HG03108 (cell line): ENCODE results near the gene KCNA10.

ENCODE experiments used
- ATAC-seq: cut with Tn5 transposase; IDR thresholded peaks from one replicate; pipeline ENCODE4 v1.9.1; 2021; ENCODE audit warnings: moderate library complexity; ENCODE audit not compliant: unreplicated experiment

KCNA10 gene

DNA sequence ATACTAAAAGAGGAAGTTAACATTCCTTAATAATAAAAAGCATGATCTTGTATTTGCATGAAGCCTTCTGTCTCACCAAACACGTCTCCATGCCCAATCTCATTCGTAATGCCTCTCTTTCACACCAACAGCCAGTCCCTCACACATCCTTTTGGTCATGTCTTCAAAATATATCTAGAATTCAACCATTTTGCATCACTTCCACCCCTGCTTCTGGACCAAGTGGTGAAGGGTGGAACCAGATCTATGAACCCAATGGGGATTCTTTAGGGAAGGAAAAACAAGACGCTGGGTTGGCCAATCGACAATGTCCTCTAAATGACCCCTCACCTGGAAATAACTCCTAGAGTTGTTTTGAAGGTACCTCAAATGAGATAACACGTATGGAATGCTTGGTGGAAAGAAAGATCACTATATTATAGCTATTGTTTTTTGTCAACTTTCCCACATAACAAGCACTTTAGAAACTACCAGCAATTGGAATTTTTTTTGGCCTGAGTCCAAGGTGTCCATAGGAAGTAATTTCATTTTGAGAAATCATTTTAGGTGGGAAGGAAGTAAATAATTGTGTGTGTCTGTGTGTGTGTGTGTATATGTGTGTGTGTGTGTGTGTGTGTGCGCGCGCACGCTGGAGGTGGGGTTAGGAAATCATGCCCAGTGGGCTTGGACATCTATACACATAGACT lies at the start of gene KCNA10:
Gene KCNA10, minus strand, starts transcription at position 51 of the 686 bp plus-strand sequence. CDS start 388 bp downstream, outside the sequence.
- ATAC-seq = no peak

DNA sequence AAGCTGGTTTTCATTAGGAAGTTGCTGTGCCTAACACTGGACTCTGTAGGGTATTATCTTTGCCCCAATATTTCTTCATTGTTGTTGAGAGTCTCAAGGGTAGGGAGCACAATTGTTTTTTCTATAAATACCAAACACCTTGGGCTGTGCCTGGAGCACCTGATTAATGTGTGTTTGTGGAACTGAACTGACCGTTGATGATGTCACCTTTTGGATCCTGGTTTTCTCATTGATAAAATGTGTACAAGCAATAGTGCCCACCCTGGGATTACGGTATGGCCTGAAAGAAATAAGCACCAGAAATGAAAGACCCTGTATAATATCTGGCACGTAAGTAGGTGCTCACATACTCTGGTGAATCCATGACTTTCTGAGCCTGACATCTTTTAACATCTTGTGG lies 47.9 kb upstream of the KCNA10 start:
- ATAC-seq = no peak

DNA sequence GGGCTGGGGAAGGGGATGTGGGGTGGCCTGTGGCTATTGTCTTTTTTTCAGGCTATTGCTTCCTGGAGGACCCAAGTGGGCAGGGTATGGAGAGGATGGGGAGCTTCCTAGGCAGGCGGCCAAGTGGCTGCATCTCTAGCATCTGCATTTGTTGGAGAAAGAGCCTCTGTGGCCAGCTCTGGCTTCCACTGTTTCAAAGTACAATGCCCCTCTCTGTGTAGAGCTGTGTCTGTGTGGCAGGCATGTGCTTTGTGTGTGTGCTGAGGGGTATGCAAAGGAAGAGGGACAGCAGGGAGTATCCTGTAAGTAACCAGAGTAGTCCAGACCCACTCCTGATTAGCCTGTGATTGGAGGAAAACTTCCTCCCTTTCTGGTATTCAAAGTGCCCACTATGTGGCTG lies 46.6 kb upstream of the KCNA10 start:
- no peak for ATAC-seq

DNA sequence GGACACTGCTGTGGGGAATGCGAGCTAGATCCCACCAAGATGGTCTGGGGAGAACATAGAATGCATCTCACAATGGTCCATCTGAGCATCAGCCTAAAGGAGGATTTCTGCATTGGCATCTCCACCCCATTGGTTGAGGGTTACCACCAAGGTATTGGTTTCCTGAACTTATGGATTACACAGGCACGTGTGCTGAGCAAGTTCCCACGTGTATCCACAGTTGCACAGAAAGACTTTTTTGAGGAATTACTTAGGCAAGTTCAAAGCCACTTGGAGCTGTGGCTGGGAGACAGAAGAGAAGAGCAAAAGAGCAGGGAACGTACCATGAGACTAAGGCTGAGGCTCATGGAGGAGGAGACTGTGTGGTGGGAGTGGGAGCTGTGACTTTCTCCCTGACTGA lies 44.1 kb upstream of the KCNA10 start:
- ATAC-seq = no peak

DNA sequence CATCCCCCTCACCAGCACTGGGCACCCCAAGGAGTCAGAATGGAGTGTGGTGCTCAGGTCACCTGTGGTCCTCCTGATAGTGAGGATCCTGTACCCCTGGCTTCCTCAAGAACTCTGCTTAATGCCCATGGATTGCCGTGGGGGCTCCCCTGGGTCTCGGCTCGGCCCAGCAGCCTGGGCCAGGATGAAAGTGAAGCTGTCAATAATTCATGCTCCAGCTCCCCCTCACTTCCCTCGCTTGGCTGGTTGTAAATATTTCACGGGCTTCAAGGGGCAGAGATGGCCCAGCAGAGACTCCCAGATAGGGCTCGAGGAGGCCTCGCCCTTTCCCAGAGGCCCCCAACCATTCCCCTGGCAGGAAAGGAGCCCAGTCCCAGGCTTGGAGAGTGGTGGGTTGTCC lies 42.6 kb upstream of the KCNA10 start:
- ATAC-seq = no peak

DNA sequence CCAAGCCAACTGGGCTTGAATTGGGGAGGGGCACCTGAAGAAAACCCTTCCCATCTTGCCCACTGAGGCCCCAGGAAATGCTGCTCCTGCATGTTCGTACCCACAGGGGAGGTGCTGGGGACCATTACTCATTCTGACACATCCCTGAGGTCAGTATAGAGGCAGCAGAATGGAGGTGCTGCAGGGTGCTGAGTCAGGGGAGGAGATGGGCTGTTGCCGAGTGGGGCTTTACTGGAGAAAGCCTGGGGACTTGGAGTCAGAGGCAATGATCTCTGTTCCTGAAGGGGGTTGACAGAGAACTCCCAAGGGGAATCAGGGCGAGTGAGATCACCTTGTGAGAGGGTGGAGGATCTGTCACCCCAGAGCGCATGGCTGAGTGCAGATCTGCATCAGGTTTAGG lies 40.2 kb upstream of the KCNA10 start:
- no peak for ATAC-seq

DNA sequence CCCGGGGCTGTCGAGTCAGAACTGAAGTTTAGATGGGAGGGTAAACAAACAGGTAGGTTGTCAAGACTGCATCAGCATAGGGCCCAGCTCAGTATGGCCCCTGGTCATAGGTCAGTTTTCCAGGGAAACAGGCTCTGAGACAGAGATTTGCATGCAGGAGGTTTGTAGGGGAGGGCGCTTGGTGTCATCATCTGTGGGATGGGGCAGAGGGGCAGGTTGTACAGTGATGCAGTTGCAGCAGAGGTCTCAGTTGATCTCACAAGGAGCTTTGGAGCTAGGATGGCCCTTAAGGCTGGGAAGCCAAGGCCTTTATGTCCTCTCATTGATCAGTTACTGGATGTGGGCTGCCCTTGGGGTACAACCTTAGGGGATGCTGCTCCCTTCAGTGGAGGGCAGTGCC lies 38.5 kb upstream of the KCNA10 start:
- ATAC-seq = no peak

DNA sequence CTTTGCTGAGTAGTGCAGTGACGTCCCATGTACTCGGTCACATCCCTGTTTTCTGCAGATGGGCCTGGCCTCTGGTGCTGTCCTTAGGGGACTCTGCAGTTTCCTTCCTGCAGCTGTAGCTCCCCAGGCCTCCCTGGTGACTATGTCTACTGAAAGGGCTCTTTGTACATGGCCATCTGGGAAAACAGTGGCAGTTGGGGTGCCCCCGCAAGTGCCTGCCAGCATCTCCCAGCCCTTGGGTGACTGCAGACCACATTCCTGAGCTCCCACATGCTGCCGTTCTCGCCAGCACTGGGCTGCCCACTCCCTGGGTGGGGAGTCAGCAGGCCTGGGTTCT lies 37.5 kb upstream of the KCNA10 start:
- ATAC-seq = no peak

DNA sequence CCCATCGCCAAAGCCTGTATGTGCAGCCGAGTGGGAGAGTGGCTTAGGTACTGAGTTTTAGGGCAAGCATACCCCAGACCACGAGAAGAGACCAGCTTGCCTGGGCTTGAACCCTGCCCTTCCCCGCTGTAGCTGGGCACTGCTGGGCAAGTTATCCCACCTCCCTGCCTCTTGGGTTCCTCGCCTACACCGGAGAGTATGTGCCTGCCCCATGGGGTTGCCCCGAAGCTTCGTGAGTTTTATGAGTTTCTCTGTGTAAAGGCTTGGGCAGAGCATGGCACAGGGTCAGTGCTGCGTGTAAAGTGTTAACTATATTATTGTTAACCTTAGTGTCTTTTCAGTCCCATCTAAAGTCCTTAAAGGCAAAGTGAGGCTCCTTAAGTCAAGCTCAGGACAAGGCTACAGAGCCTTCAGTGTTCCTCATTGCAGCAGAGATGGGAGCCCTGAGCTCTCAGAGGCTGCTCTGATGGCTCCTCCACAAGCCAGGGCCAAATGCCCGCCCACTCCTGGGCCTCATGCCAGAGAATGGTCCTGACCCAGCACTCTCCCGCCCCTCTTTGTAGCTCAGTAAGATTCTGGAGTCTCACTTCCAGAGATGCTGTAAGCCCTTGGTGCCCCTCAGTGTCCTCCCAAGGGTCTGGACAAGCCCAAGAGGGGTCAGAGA lies 37.0 kb upstream of the KCNA10 start:
- ATAC-seq = no peak

DNA sequence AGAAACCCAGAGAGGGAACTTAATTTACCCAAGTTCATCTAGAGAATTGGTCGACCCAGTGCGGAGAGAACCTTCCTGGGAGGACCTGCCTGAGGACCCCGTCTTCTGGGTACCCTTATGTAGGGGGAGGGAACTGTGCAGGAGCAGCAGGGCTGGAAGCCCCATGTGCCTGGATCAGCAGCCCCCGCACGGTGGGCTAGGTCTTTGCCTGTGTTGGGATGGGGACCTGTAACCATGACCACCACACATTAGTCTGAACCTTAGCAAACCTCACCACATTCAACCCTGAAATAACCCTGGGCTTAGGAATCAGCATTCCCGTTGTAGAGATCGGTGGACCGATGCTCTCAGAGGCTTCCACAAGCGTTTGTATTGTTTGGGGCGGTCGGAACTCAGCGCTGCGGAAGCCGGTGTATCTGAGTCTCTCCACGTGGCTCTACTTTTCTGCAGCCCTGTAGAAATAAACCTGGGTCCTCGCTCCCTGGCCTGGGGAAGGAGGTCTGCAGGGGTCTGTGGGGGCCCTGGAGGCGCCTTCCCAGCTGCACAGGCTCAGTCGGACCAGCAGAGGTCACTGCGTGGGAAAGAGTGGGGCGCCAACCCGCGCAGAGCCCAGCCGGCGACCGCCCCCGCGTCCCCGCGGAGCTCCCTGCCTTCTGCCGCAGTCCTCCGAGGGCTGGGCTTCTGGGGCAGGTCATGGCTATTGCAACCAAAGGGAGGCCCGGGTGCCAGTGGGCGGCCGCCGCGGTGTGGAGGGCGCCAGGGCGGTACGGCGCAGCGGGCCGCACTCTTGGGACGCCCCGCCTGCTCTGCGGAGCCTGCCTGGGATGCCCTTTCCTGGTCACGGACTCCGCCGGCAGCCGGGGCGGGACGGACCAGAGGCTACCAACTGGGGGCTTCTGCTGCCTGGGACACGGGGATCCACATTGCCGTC lies 36.2 kb upstream of the KCNA10 start:
- ATAC-seq = no peak

DNA sequence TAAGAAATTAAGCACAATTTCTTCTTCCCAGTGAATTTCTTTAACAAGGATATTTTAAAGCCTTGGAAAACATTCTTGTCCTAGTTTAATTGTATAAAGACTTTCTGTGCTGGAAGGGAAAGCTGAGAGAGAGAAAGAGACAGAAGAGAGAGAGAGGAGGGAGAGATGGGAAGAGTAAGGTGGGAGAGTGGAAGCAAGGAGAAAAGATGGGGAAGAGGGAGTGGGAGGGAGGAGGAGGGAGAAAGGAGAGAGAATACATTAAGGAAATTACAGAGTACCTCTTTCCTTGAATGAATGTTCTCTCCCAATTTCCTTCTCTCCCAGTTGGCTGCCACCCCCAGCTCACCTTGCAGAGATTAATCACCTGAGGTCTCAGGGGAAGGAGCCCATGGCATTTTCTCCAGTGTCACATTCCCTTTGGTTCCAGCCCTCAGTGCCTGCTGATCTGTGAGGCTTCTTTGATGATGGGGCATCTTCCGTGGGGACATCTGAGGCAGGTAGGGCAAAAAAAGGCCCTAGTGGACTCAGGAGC lies 32.4 kb upstream of the KCNA10 start:
- no peak for ATAC-seq

DNA sequence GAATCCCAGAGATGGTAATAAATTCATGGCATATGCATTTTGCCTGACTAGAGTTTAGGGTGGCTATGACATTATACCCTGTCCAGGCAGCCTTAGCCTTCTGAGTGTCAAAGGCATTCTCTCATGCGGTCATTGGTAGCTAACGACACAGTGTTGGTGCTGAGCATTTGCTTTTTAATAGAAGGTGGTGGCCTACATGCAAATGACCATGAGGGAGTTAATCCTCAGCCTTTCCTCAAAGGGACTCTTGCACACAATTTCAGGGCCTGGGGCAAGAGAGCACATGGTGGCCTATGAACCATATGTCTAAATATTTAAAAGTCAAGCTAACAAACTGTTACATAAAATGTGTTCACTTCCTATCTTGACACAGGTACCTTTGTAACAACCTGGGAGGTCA lies 30.9 kb upstream of the KCNA10 start:
- no peak for ATAC-seq

DNA sequence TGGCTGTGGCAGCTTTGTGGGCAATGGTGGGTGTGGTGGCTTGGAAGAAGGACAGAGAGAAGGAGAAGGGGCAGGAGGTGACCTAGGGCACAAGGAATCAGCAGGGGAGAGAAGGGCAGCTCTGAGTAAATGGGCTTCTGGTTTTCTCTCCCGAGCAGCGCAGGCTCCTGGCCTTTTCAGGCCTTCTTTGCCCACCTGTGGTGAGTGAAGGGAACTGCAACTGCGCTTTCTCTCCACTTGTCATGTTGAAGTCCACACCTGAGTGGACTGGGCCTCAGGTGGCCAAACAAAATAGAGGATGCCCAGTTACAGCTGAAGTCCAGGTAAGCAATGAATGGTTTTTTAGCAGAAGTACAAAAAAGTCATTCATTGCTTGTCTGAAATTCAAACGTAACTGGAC lies 29.4 kb upstream of the KCNA10 start:
- ATAC-seq = no peak

DNA sequence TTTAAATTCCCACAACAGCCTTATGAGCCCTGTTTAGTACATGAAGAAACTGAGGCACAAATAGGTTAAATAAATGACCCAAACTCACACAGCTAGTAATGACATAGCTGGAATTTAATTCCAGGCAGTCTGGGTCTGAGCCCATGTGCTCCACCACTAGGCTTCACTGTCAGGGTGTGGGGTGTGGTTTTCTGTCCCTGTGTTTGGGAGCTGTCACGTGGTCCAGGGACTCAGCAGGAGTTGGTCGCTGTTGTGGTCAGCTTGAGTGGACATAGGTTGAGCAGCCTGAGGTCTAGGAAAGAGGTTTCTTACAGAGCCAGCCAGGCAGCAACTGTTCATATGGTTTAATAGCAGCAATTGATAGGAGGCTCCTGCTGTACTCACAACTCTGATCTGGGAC lies 28.0 kb upstream of the KCNA10 start:
- no peak for ATAC-seq

DNA sequence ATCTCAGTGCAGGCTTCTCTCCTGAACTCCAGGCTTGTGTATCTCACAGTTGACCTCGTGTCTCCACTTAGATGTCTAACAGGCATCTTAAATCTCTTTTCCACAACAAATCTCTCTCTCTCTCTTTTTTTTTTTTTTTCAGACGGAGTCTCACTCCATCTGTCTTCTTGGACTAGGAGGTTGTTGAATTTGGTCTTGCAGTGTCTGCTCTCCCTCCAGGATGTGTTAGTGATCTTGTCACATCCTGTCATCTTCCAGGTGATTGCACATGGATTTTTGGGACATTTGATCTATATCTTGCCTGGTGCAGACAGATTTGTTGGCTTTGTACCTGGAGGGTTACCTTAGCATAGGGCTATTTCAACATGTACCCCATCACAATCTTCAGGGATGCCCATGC lies 26.5 kb upstream of the KCNA10 start:
- no peak for ATAC-seq

DNA sequence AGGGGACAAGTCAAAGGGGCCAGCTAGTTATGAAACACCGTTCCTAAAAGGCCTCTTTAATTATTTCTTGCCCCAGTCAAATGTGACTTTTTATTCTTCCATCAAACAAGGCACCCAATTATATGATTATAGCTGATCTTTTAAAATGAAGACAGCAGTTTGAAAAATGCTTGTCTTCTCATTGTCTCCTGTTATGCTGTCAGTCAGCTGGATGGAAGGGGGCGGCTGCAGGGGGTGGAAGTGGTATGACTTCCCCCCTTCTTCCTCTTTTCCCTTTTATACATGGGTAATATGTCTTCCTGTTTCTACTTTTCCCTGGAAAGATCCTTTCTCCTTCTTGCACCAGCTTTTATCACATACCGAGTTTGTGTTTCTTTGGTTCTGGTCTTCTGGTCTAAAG lies 25.8 kb upstream of the KCNA10 start:
- no peak for ATAC-seq

DNA sequence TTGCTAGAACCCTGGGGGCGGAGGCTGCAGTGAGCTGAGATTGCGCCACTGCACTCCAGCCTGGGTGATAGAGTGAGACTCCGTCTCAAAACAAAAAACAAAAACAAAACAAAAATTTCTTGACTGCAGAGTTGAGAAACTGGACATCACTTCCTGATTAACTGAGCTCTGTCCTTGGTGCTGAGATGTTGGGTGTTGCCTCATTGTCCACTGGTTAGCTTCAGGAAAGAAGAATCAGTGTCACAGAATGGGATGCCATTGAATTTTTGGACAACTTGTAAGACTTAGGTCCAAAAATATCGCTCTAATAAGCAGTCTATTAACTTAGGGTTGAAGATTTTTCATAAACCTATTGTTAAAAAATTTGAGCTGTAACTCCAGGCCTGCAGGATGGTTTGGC lies 23.8 kb upstream of the KCNA10 start:
- ATAC-seq = no peak

DNA sequence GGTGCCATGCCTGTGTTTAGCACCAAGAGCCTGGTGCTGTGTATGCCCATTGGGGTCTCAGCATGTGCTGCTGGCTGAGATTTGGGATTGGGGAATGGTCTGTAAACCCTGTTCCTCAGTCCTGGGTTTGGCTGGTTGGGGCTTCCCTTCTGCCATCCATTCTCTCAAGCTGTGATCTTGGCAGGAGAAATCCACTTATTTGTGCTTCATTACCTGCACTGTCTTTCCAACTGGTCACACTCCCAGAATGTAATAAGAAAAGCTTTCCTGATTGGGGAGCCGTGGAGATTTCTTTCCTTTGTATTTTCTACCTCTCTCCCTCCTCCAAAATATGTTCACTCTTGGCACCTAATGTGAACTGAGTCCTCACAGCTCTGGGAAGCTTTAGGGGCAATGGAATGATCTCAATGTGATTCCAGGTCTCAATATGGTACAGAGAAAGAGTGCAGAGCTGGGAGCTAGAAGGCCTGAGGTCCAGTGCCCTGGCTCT lies 23.0 kb upstream of the KCNA10 start:
- no peak for ATAC-seq

DNA sequence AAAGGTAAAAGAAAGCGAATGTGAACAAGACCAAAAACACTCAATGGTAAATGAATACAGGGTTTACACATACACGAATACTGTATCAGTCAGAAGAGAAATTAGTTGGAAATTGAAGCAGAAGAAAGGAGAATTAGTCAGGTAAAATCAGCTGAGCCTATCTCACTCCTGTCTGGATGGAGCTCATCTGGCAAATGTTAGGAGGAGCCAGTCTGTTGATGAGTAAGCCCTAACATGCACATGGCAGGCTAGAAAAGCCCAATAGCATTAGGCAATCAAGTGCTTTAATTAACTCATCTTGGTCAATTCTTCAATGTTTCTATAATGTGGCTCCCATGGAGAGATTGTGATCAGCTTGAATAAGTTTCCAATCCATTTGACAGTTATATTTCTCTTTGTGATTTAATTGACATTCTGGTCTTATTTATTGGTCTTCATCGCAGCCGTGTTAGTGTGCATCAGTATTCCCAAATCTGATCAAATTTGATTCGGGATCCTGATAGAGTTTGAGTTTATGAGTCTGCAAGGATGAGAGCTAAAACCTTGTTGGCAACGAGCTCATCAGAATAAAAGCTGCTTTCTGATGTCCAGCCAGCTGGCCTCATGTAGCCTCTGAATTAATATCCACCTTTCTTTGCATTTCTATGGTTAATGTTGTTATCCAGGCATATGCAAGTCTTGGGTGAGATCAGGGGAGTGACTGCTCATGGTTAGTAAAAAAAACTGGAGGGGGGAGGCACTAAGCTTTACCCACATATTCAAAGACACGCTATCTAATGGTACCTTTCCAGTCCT lies 22.1 kb upstream of the KCNA10 start:
- no peak for ATAC-seq

DNA sequence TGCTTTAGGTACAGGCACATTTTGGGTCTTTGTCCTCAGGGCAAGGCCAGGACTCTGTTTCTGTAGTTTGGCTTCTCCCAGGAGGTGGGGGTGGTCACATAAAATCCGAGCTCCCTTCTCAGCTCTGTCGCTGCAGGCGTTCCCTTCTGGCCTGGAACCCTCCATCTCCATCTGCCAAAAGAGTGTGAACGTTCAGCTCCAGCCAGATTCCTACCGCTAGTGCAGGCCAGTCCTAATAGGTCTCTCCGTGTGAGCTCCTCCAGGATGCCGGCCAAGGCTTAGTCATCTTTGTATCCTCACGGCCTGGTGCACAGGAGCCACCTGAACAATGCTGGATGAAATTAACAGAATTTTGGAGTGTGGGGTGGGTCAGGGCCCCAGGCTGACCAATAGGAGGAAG lies 19.9 kb upstream of the KCNA10 start:
- ATAC-seq = no peak

DNA sequence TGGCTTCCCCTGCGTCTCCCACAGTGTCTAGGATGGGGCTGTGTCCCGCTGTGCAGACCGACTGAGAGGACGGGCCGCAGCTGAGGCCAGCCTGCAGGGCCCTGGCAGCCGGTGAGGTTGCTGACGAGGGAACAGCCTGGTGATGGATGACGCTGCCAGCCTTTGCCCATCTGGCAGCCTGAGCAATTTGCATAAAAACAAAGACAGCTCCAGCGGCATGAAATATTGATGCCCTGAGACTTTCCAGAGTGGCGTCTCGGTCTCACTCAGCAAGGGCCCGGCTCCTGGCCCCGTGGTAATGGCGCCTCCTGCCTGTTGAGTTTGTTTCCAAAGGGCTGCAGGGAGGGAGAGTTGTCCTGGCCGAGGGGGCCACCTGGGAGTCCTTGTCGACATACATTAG lies 19.1 kb upstream of the KCNA10 start:
- no peak for ATAC-seq
